GM23338 (cell line): ENCODE data around the gene STRIT1. TPM values are rescaled to one million over a fixed set of nuclear protein-coding genes. Genes with fewer than 3 reads are reported as not detected.

ENCODE experiments used
- ATAC-seq: fragments of 200-7000 bp; cut with Tn5 transposase; 3 replicates; pipeline ENCODE4 v1.9.1; 2020
- DNase-seq: peaks from one replicate; pipeline ENCODE4 v3.0.0-alpha.2; 2015; ENCODE audit warnings: low spot score
- H2AFZ ChIP-seq: fragments of 200-600 bp; sonication (generic); 2 replicates; pipeline ENCODE4 v1.8.0; 2016; ENCODE audit warnings: antibody characterized with exemption, mild to moderate bottlenecking, moderate library complexity
- H3F3A ChIP-seq: fragments of 200-600 bp; sonication (generic); replicated peaks from 2 replicates; pipeline ENCODE4 v1.8.0; 2017; ENCODE audit warnings: antibody characterized with exemption, mixed run types, low read depth
- H3K27ac ChIP-seq: fragments of 200-600 bp; sonication (generic); 2 replicates; pipeline ENCODE4 v1.6.1; 2016; ENCODE audit warnings: low read depth
- H3K27me3 ChIP-seq: fragments of 200-600 bp; sonication (generic); 2 replicates; pipeline ENCODE4 v1.8.0; 2016; ENCODE audit warnings: mild to moderate bottlenecking, mixed run types, moderate library complexity; ENCODE audit not compliant: insufficient read depth
- H3K36me3 ChIP-seq: fragments of 200-600 bp; sonication (generic); 2 replicates; pipeline ENCODE4 v1.8.0; 2016; ENCODE audit warnings: mild to moderate bottlenecking; ENCODE audit not compliant: insufficient read depth
- H3K4me1 ChIP-seq: fragments of 200-600 bp; sonication (generic); 2 replicates; pipeline ENCODE4 v1.8.0; 2016; ENCODE audit warnings: mild to moderate bottlenecking, moderate library complexity; ENCODE audit not compliant: insufficient read depth
- H3K4me2 ChIP-seq: fragments of 200-600 bp; sonication (generic); 2 replicates; pipeline ENCODE4 v1.7.1; 2017; ENCODE audit warnings: mixed run types
- H3K4me3 ChIP-seq: fragments of 200-600 bp; sonication (generic); 2 replicates; pipeline ENCODE4 v1.6.1; 2016; ENCODE audit warnings: mixed run types
- H3K79me2 ChIP-seq: fragments of 200-600 bp; sonication (generic); replicated peaks from 2 replicates; pipeline ENCODE4 v1.8.0; 2017; ENCODE audit warnings: mild to moderate bottlenecking; ENCODE audit not compliant: insufficient read depth
- H3K9me2 ChIP-seq: fragments of 200-600 bp; sonication (generic); 2 replicates; pipeline ENCODE4 v1.8.0; 2017; ENCODE audit not compliant: insufficient read depth
- H4K20me1 ChIP-seq: fragments of 200-600 bp; sonication (generic); replicated peaks from 2 replicates; pipeline ENCODE4 v1.8.0; 2017; ENCODE audit warnings: mild to moderate bottlenecking; ENCODE audit not compliant: insufficient read depth
- H3K27ac Mint-ChIP-seq: 2 replicates; pipeline ENCODE4 v1.8.0; 2020; ENCODE audit warnings: inconsistent platforms, mild to moderate bottlenecking, moderate library complexity, mixed read lengths
- H3K27me3 Mint-ChIP-seq: 3 replicates; pipeline ENCODE4 v1.8.0; 2022; ENCODE audit warnings: low read depth, mild to moderate bottlenecking, moderate library complexity, mixed read lengths, inconsistent platforms; ENCODE audit not compliant: insufficient read depth, poor library complexity
- H3K36me3 Mint-ChIP-seq: 3 replicates; pipeline ENCODE4 v1.8.0; 2021; ENCODE audit warnings: low read depth, mild to moderate bottlenecking, inconsistent platforms, moderate library complexity, mixed read lengths
- H3K4me1 Mint-ChIP-seq: 3 replicates; pipeline ENCODE4 v1.8.0; 2020; ENCODE audit warnings: mild to moderate bottlenecking, inconsistent platforms, mixed read lengths
- H3K4me3 Mint-ChIP-seq: 3 replicates; pipeline ENCODE4 v1.8.0; 2021; ENCODE audit warnings: moderate library complexity, mild to moderate bottlenecking, inconsistent platforms, mixed read lengths
- H3K9me3 Mint-ChIP-seq: 3 replicates; pipeline ENCODE4 v1.8.0; 2020; ENCODE audit warnings: moderate library complexity, mild to moderate bottlenecking, inconsistent platforms, mixed read lengths
- EZH2phosphoT487 ChIP-seq: fragments of 200-600 bp; sonication (generic); IDR thresholded peaks from one replicate; pipeline ENCODE4 v1.8.1; 2018; ENCODE audit warnings: antibody characterized with exemption; ENCODE audit not compliant: unreplicated experiment
- JUNB ChIP-seq: IDR thresholded peaks from one replicate; pipeline ENCODE4 v1.6.1; 2016; ENCODE audit warnings: antibody characterized with exemption; ENCODE audit not compliant: unreplicated experiment
- polyA plus RNA-seq: library from polyadenylated mRNA; unstranded; fragments of >200 nt; fragmentation: Nextera tagmentation; extraction: Ambion mirVana; gene quantifications from 2 replicates; pipeline ENCODE4 v1.2.1, GENCODE V29; 2016
- total RNA-seq: library from RNA; depleted of rRNA; stranded (reverse); fragments of >200 nt; shearing (Covaris generic); gene quantifications from 2 replicates; pipeline ENCODE4 v1.2.3, GENCODE V29; 2014
- TF ChIP-seq, protein P1 (sequence below), 2 experiments: fragments of 200-600 bp in 1 of 2; sonication (generic) in 1 of 2; conservative IDR thresholded peaks; 2 replicates each; pipeline versions ENCODE4 v1.5.1 to v1.6.1; 2016 to 2017; ENCODE audit warnings: antibody characterized with exemption in 2 of 2, low read depth in 2 of 2, mild to moderate bottlenecking in 2 of 2, moderate library complexity in 1 of 2
- TF ChIP-seq, protein P2 (sequence below): IDR thresholded peaks from one replicate; pipeline ENCODE4 v1.6.1; 2018; ENCODE audit warnings: antibody characterized with exemption; ENCODE audit not compliant: unreplicated experiment
- TF ChIP-seq, protein P3 (sequence below): IDR thresholded peaks from 2 replicates; pipeline ENCODE4 v1.6.1; 2016; ENCODE audit warnings: antibody characterized with exemption
- TF ChIP-seq, protein P4 (sequence below): fragments of 250-450 bp; sonication (Bioruptor Pico); IDR thresholded peaks from 2 replicates; pipeline ENCODE4 v1.5.0; 2020; ENCODE audit warnings: mild to moderate bottlenecking, moderate library complexity

STRIT1 gene
- total and polyA plus RNA-seq, 2 experiments from 2014 or later: 1.5 to 1.6 TPM

DNA sequence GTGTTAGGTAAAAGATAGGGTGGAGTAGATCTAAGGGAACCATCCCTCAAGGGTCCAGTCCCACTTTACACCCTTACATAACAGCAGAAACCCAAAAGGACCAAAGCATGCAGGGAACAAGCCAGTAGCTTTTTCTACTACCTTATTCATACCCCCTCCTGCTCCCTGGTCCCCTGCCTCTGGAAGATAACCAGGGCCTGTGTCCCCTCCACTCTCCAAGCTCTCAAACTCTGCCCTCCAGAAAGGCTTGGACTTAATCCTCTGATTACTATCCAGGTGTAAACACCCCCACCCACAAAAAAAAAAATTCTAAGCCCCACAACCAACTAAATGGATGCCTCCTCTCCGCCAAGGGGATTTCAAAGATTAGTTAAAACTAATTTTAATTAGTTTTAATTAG, 33.9 kb upstream of the STRIT1 start:
- H3K4me1 ChIP-seq: peaks cover under 1% of the 10 kb centered on the region
- no peaks in the 10 kb centered on the region for H3K36me3 Mint-ChIP-seq
- no peaks in the 10 kb centered on the region for H4K20me1 ChIP-seq
- H3F3A ChIP-seq: 0 out of 2 replicates have a peak, but pooled peaks cover 3% of the 10 kb centered on the region
- H3K9me3 Mint-ChIP-seq: no peaks in the 10 kb centered on the region
- H3K9me2 ChIP-seq: no peaks in the 10 kb centered on the region
- no peak overlapping the region for H3K27ac ChIP-seq
- H3K79me2 ChIP-seq: no peaks in the 10 kb centered on the region
- no peak overlapping the region for H3K27ac Mint-ChIP-seq
- TF ChIP-seq, protein P1, sequence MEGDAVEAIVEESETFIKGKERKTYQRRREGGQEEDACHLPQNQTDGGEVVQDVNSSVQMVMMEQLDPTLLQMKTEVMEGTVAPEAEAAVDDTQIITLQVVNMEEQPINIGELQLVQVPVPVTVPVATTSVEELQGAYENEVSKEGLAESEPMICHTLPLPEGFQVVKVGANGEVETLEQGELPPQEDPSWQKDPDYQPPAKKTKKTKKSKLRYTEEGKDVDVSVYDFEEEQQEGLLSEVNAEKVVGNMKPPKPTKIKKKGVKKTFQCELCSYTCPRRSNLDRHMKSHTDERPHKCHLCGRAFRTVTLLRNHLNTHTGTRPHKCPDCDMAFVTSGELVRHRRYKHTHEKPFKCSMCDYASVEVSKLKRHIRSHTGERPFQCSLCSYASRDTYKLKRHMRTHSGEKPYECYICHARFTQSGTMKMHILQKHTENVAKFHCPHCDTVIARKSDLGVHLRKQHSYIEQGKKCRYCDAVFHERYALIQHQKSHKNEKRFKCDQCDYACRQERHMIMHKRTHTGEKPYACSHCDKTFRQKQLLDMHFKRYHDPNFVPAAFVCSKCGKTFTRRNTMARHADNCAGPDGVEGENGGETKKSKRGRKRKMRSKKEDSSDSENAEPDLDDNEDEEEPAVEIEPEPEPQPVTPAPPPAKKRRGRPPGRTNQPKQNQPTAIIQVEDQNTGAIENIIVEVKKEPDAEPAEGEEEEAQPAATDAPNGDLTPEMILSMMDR (conservative IDR thresholded peaks at IDR 0.05; ENCODE audit: low read depth in 2 of 2): no peak
- TF ChIP-seq, protein P2, sequence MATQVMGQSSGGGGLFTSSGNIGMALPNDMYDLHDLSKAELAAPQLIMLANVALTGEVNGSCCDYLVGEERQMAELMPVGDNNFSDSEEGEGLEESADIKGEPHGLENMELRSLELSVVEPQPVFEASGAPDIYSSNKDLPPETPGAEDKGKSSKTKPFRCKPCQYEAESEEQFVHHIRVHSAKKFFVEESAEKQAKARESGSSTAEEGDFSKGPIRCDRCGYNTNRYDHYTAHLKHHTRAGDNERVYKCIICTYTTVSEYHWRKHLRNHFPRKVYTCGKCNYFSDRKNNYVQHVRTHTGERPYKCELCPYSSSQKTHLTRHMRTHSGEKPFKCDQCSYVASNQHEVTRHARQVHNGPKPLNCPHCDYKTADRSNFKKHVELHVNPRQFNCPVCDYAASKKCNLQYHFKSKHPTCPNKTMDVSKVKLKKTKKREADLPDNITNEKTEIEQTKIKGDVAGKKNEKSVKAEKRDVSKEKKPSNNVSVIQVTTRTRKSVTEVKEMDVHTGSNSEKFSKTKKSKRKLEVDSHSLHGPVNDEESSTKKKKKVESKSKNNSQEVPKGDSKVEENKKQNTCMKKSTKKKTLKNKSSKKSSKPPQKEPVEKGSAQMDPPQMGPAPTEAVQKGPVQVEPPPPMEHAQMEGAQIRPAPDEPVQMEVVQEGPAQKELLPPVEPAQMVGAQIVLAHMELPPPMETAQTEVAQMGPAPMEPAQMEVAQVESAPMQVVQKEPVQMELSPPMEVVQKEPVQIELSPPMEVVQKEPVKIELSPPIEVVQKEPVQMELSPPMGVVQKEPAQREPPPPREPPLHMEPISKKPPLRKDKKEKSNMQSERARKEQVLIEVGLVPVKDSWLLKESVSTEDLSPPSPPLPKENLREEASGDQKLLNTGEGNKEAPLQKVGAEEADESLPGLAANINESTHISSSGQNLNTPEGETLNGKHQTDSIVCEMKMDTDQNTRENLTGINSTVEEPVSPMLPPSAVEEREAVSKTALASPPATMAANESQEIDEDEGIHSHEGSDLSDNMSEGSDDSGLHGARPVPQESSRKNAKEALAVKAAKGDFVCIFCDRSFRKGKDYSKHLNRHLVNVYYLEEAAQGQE: no peak
- TF ChIP-seq EZH2phosphoT487: no peak
- TF ChIP-seq, protein P3, sequence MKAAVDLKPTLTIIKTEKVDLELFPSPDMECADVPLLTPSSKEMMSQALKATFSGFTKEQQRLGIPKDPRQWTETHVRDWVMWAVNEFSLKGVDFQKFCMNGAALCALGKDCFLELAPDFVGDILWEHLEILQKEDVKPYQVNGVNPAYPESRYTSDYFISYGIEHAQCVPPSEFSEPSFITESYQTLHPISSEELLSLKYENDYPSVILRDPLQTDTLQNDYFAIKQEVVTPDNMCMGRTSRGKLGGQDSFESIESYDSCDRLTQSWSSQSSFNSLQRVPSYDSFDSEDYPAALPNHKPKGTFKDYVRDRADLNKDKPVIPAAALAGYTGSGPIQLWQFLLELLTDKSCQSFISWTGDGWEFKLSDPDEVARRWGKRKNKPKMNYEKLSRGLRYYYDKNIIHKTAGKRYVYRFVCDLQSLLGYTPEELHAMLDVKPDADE: no peak
- TF ChIP-seq JUNB: no peak
- H3K27me3 Mint-ChIP-seq: no peaks in the 10 kb centered on the region
- H3K36me3 ChIP-seq: no peaks in the 10 kb centered on the region
- H3K4me2 ChIP-seq: no peak overlapping the region
- H2AFZ ChIP-seq: peak overlapping the region; percentile 68; the same call in 1 of the 2 replicates
- H3K4me1 Mint-ChIP-seq: peaks cover 13% of the 10 kb centered on the region
- DNase-seq (no peak), ATAC-seq (no peak)
- no peak overlapping the region for H3K4me3 ChIP-seq
- no peaks in the 10 kb centered on the region for H3K27me3 ChIP-seq
- no peak overlapping the region for H3K4me3 Mint-ChIP-seq

DNA sequence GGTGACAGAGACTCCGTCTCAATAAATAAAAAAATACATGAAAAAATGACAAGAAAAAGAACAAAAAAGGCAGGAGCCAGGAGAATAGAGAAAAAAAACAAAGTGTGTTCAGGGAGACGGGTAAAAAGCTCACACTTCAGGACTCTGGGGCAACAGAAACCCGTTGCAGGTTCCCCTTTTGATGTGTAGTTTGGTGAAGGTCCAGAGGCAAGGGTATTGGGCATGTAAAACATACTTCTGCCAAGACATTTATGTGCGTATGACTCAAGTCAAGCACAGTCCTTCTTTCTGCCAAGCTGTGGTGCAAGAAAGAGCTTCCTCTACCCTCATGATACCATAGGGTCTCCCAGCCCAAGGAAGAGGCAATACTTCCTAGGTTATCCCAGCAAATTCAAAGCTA, 33.4 kb upstream of the STRIT1 start:
- Histone ChIP-seq H3K79me2 (no peaks in the 10 kb centered on the region), H3K36me3 (no peaks in the 10 kb centered on the region), H3K4me1 (peaks cover 5% of the 10 kb centered on the region; the same call in 1 of the 2 replicates), H3K4me2 (no peak overlapping the region), H3K9me2 (no peaks in the 10 kb centered on the region), H3F3A (0 out of 2 replicates have a peak, but pooled peaks cover 3% of the 10 kb centered on the region), H3K27ac (no peak overlapping the region), H3K27me3 (no peaks in the 10 kb centered on the region), H3K4me3 (no peak overlapping the region), H4K20me1 (no peaks in the 10 kb centered on the region), H2AFZ (peak overlapping the region; percentile 68; the same call in 1 of the 2 replicates)
- peaks cover 13% of the 10 kb centered on the region for H3K4me1 Mint-ChIP-seq
- no peaks in the 10 kb centered on the region for H3K9me3 Mint-ChIP-seq
- no peak for DNase-seq
- no peak overlapping the region for H3K4me3 Mint-ChIP-seq
- no peak overlapping the region for H3K27ac Mint-ChIP-seq
- no peaks in the 10 kb centered on the region for H3K27me3 Mint-ChIP-seq
- no peaks in the 10 kb centered on the region for H3K36me3 Mint-ChIP-seq
- ATAC-seq: no peak
- TF ChIP-seq, protein P3: no peak
- no peak for TF ChIP-seq EZH2phosphoT487
- TF ChIP-seq, protein P4, sequence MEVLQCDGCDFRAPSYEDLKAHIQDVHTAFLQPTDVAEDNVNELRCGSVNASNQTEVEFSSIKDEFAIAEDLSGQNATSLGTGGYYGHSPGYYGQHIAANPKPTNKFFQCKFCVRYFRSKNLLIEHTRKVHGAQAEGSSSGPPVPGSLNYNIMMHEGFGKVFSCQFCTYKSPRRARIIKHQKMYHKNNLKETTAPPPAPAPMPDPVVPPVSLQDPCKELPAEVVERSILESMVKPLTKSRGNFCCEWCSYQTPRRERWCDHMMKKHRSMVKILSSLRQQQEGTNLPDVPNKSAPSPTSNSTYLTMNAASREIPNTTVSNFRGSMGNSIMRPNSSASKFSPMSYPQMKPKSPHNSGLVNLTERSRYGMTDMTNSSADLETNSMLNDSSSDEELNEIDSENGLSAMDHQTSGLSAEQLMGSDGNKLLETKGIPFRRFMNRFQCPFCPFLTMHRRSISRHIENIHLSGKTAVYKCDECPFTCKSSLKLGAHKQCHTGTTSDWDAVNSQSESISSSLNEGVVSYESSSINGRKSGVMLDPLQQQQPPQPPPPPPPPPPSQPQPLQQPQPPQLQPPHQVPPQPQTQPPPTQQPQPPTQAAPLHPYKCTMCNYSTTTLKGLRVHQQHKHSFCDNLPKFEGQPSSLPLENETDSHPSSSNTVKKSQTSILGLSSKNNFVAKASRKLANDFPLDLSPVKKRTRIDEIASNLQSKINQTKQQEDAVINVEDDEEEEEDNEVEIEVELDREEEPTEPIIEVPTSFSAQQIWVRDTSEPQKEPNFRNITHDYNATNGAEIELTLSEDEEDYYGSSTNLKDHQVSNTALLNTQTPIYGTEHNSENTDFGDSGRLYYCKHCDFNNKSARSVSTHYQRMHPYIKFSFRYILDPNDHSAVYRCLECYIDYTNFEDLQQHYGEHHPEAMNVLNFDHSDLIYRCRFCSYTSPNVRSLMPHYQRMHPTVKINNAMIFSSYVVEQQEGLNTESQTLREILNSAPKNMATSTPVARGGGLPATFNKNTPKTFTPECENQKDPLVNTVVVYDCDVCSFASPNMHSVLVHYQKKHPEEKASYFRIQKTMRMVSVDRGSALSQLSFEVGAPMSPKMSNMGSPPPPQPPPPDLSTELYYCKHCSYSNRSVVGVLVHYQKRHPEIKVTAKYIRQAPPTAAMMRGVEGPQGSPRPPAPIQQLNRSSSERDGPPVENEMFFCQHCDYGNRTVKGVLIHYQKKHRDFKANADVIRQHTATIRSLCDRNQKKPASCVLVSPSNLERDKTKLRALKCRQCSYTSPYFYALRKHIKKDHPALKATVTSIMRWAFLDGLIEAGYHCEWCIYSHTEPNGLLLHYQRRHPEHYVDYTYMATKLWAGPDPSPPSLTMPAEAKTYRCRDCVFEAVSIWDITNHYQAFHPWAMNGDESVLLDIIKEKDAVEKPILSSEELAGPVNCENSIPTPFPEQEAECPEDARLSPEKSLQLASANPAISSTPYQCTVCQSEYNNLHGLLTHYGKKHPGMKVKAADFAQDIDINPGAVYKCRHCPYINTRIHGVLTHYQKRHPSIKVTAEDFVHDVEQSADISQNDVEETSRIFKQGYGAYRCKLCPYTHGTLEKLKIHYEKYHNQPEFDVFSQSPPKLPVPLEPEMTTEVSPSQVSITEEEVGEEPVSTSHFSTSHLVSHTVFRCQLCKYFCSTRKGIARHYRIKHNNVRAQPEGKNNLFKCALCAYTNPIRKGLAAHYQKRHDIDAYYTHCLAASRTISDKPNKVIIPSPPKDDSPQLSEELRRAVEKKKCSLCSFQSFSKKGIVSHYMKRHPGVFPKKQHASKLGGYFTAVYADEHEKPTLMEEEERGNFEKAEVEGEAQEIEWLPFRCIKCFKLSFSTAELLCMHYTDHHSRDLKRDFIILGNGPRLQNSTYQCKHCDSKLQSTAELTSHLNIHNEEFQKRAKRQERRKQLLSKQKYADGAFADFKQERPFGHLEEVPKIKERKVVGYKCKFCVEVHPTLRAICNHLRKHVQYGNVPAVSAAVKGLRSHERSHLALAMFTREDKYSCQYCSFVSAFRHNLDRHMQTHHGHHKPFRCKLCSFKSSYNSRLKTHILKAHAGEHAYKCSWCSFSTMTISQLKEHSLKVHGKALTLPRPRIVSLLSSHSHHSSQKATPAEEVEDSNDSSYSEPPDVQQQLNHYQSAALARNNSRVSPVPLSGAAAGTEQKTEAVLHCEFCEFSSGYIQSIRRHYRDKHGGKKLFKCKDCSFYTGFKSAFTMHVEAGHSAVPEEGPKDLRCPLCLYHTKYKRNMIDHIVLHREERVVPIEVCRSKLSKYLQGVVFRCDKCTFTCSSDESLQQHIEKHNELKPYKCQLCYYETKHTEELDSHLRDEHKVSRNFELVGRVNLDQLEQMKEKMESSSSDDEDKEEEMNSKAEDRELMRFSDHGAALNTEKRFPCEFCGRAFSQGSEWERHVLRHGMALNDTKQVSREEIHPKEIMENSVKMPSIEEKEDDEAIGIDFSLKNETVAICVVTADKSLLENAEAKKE (CRISPR knock-in tag): no peak
